AG04449 (cell line): Measurements from ENCODE around the gene C1S.
"Not testable (repeated sequence)": the region's sequence is repeated elsewhere in the genome, so short reads cannot be mapped to it uniquely, and the experiment has no call there.

Experiments used
- CTCF ChIA-PET: fragments of 350-600 bp; formaldehyde crosslinking; extraction: SDS; loops from one replicate; lab custom pipeline; 2021; ENCODE audit warnings: antibody characterized with exemption; lab: Yijun Ruan, JAX
- POLR2A ChIA-PET: fragments of 400-600, 350-600 bp; formaldehyde crosslinking; extraction: SDS; loops from one replicate; lab custom pipeline; 2020; ENCODE audit warnings: antibody characterized with exemption, inconsistent platforms; lab: Yijun Ruan, JAX
- DNase-seq: peaks from one replicate; pipeline ENCODE4 v3.0.0-alpha.2; 2010; ENCODE audit warnings: low read depth, low spot score
- H3K4me3 ChIP-seq: 2 replicates; pipeline ENCODE4 v1.5.1; 2011; ENCODE audit warnings: low read depth, mild to moderate bottlenecking, control low read depth, low read length
- CTCF ChIP-seq: IDR thresholded peaks from one replicate; pipeline ENCODE4 v1.5.1; 2011; ENCODE audit warnings: mild to moderate bottlenecking, moderate library complexity, low read length, control low read depth, inconsistent platforms; ENCODE audit not compliant: insufficient read depth; ENCODE audit errors: missing control alignments

C1S gene

GRCh38 chr12:7026854-7027253 is 33.7 kb upstream of the C1S start:
- ChIA-PET CTCF (interaction anchor here (0.7 kb wide), 1 partner anchor 103 kb away, joined by 3 read pairs; no protein-coding TSS in a partner anchor), POLR2A (no interaction called here)
- no peak overlapping the region for H3K4me3 ChIP-seq
- no peak for DNase-seq
- no peak for TF ChIP-seq CTCF

- no peak overlapping the region for H3K4me3 ChIP-seq
- no peak for DNase-seq
- ChIA-PET POLR2A (no interaction called here), CTCF (interaction anchor here (1.0 to 1.3 kb wide), 3 partner anchors 9 to 78 kb away, joined by 4 to 5 read pairs (median 5); partner anchors contain the start of genes C1RL and LPCAT3)
- TF ChIP-seq CTCF, result no peak
These were observed 29.2 kb upstream of the C1S start for GRCh38 chr12:7031306-7031705.

GRCh38 chr12:7032990-7033389 is 27.5 kb upstream of the C1S start:
- ChIA-PET CTCF (interaction anchor here (0.6 to 2.1 kb wide), 4 partner anchors 8 to 68 kb away, joined by 3 to 9 read pairs (median 6); partner anchors contain the start of gene LPCAT3), POLR2A (no interaction called here)
- no peak for DNase-seq

GRCh38 chr12:7034464-7034863 is 26.1 kb upstream of the C1S start:
- DNase-seq, result no peak
- ChIA-PET POLR2A (no interaction called here), CTCF (interaction anchor here (0.8 to 2.1 kb wide), 5 partner anchors 10 to 56 kb away, joined by 3 to 9 read pairs (median 6); partner anchors contain the start of genes C1S and LPCAT3)
- H3K4me3 ChIP-seq, result no peak overlapping the region
- no peak for TF ChIP-seq CTCF

More at GRCh38 chr12:7032990-7033389, 27.5 kb upstream of the C1S start:
- TF ChIP-seq CTCF, result no peak
- no peak overlapping the region for H3K4me3 ChIP-seq

GRCh38 chr12:7035463-7035862 is 25.1 kb upstream of the C1S start:
- ChIA-PET CTCF (interaction anchor here (0.8 to 1.2 kb wide), 2 partner anchors 17 to 55 kb away, joined by 3 read pairs; partner anchors contain the start of gene LPCAT3), POLR2A (no interaction called here)
- H3K4me3 ChIP-seq, result no peak overlapping the region
- TF ChIP-seq CTCF, result no peak
- DNase-seq, result no peak

GRCh38 chr12:7037411-7037810 is 23.1 kb upstream of the C1S start:
- POLR2A ChIA-PET, H3K4me3 ChIP-seq, DNase-seq: not testable (repeated sequence)
- CTCF ChIA-PET, result interaction anchor here (1.0 to 1.4 kb wide), 2 partner anchors 19 to 74 kb away, joined by 3 to 4 read pairs; partner anchors contain the start of gene LPCAT3

- no peak overlapping the region for H3K4me3 ChIP-seq
- POLR2A ChIA-PET, result no interaction called here
- CTCF ChIA-PET, result interaction anchor here (1.4 kb wide), 1 partner anchor 73 kb away, joined by 3 read pairs; no protein-coding TSS in a partner anchor
- DNase-seq, result no peak
- TF ChIP-seq CTCF, result no peak
These were observed 21.9 kb upstream of the C1S start for GRCh38 chr12:7038591-7038990.
